Activated CD4-positive, alpha-beta T cell treated with anti-CD3 and anti-CD28 coated beads, Interleukin-2, amount 50 U/mL, for 1 hour (primary cell): ENCODE measurements around the gene NCBP1.

ENCODE experiments used
- DNase-seq: peaks from one replicate; pipeline ENCODE4 v3.0.0-alpha.2; 2020

NCBP1 gene

GRCh38 chr9:97627624-97628023 is 6.0 kb upstream of the NCBP1 start:
- DNase-seq = no peak

- DNase-seq = no peak
These were observed 5.0 kb upstream of the NCBP1 start for GRCh38 chr9:97628668-97629067.

GRCh38 chr9:97629156-97629555 is 4.5 kb upstream of the NCBP1 start:
- DNase-seq = no peak

- no peak for DNase-seq
These were observed 3.0 kb upstream of the NCBP1 start for GRCh38 chr9:97630591-97630990.

- peak; percentile 6 for DNase-seq
These were observed 1.2 kb upstream of the NCBP1 start for GRCh38 chr9:97632248-97632984.

- no peak for DNase-seq
These were observed 354 bp downstream of the NCBP1 start for GRCh38 chr9:97633859-97634490.

- DNase-seq = no peak
These were observed 1.4 kb downstream of the NCBP1 start for GRCh38 chr9:97635026-97635425.

GRCh38 chr9:97636903-97637302 is 3.3 kb downstream of the NCBP1 start:
- DNase-seq = no peak

GRCh38 chr9:97638666-97639065 is 5.0 kb downstream of the NCBP1 start:
- DNase-seq = no peak

GRCh38 chr9:97640325-97640724 is 6.7 kb downstream of the NCBP1 start:
- DNase-seq = no peak

- no peak for DNase-seq
These were observed 12.1 kb downstream of the NCBP1 start for GRCh38 chr9:97645720-97646119.

- no peak for DNase-seq
These were observed 14.4 kb downstream of the NCBP1 start for GRCh38 chr9:97647996-97648395.

- no peak for DNase-seq
These were observed 18.0 kb downstream of the NCBP1 start for GRCh38 chr9:97651646-97652045.

GRCh38 chr9:97658707-97659106 is 25.1 kb downstream of the NCBP1 start:
- DNase-seq = no peak

- no peak for DNase-seq
These were observed 26.1 kb downstream of the NCBP1 start for GRCh38 chr9:97659771-97660170.

GRCh38 chr9:97660340-97660739 is 26.7 kb downstream of the NCBP1 start:
- no peak for DNase-seq

GRCh38 chr9:97660847-97661246 is 27.2 kb downstream of the NCBP1 start:
- DNase-seq = no peak

GRCh38 chr9:97665742-97666141 is 32.1 kb downstream of the NCBP1 start:
- DNase-seq = no peak

GRCh38 chr9:97666907-97667686 is 33.5 kb downstream of the NCBP1 start:
- no peak for DNase-seq

- no peak for DNase-seq
These were observed 34.9 kb downstream of the NCBP1 start for GRCh38 chr9:97668485-97668884.

GRCh38 chr9:97670586-97670985 is 37.0 kb downstream of the NCBP1 start:
- DNase-seq = no peak

GRCh38 chr9:97672403-97672802 is 38.8 kb downstream of the NCBP1 start:
- DNase-seq = no peak

- DNase-seq = no peak
These were observed 40.3 kb downstream of the NCBP1 start for GRCh38 chr9:97673922-97674321.

- no peak for DNase-seq
These were observed 42.0 kb downstream of the NCBP1 start for GRCh38 chr9:97675655-97676054.
